Pancreas (tissue), 10 donors: ENCODE measurements around the gene LMF1. TPM values are rescaled to one million over a fixed set of nuclear protein-coding genes. Genes with fewer than 3 reads are reported as not detected.
A peak's percentile ranks its signal among the peaks of the same experiment; 100 is the strongest.

ENCODE experiments used
- ATAC-seq, 4 donors: fragments of 200-7000 bp; cut with Tn5 transposase; one replicate each; pipeline versions ENCODE4 v1.8.0 to v1.9.1; 2020; ENCODE audit warnings: mild to moderate bottlenecking in 4 of 4, moderate library complexity in 4 of 4
- DNase-seq, 6 donors: peaks; one replicate each; pipeline ENCODE4 v3.0.0-alpha.2; 2020
- FAIRE-seq: peaks from 2 replicates; lab custom pipeline; 2012; peaks lifted over from hg19 to GRCh38; lab: Jason Lieb, UNC
- H3K27ac ChIP-seq, 4 donors: fragments of 200-600 bp; sonication (generic); 1 replicate in 3 of 4; 2 replicates in 1 of 4; pipeline versions ENCODE4 v1.5.0 to v1.8.0; 2020
- H3K27me3 ChIP-seq, 4 donors: fragments of 200-600 bp; one replicate each; pipeline ENCODE4 v1.8.0; 2021
- H3K36me3 ChIP-seq, 3 donors: fragments of 200-600 bp; sonication (generic) in 1 of 3; one replicate each; pipeline versions ENCODE4 v1.5.0 to v1.8.0; 2020 to 2021
- H3K4me1 ChIP-seq, 3 donors: fragments of 200-600 bp; one replicate each; pipeline ENCODE4 v1.8.0; 2021
- H3K4me3 ChIP-seq, 4 donors: fragments of 200-600 bp; sonication (generic) in 2 of 4; one replicate each; pipeline versions ENCODE4 v1.5.0 to v1.8.0; 2020 to 2021
- H3K9me3 ChIP-seq, 4 donors: fragments of 200-600 bp; one replicate each; pipeline ENCODE4 v1.8.0; 2021
- CTCF ChIP-seq, 4 donors: fragments of 200-600 bp; sonication (generic) in 3 of 4; IDR thresholded peaks; one replicate each; pipeline versions ENCODE4 v1.5.0 to v1.8.0; 2021; ENCODE audit warnings: antibody characterized with exemption in 4 of 4
- WGBS, 2 donors: extraction: QIAGEN DNeasy Blood & Tissue Kit; methylation state at CpG; one replicate each; pipeline ENCODE4 v1.1.7; 2013; 5-methylcytosine and 5-hydroxymethylcytosine counted together
- intact Hi-C, 3 donors: fragments of 100-400 bp; cut with DNase I; formaldehyde crosslinking; loops; one replicate each; pipeline versions ENCODE4 v1.11.1 to v1.14.2; 2022
- polyA plus RNA-seq, 2 donors: library from polyadenylated mRNA; stranded (reverse); fragments of 200-250 nt; gene quantifications; one replicate each; pipeline ENCODE4 v1.2.3, GENCODE V29; 2013
- total RNA-seq, 6 donors: library from RNA; stranded (reverse); fragmentation: NEBNext Ultra II Directional in 4 of 6; extraction: Animal tissue kit (Norgen Biotek cat#: 25700) in 4 of 6; gene quantifications; one replicate each; pipeline versions ENCODE4 v1.2.1 to v1.2.4, GENCODE V29; 2021 to 2023
- donor health status: healthy with polysubstance abuse.
- donor health status: DM: no; HTN: no; CAD: no; lungs with moderate emphysema.
- donor health status: DM: no; HTN: no; CAD: no.
- donor health status: control.
- donor health status: control.
- donor health status: Bipolar disorder and iron deficiency.
- donor health status: DM: yes; HTN: yes; CAD: no.
- donor health status: DM: no; HTN: no; CAD: no.
- donor health status: DM: no; HTN: no; CAD: no.
- donor health status: DM: yes; HTN: yes; CAD: no.

The LMF1 gene
- total and polyA plus RNA-seq, 8 donors = 9.3 to 64.6 (median 15.7) TPM

- ATAC-seq (peak in 2 of 4 donors; percentile 23 to 31), FAIRE-seq (no peak), DNase-seq (peak in 1 of 6 donors; percentile 36)
- H3K4me1 ChIP-seq = no peaks in the 10 kb centered on the region
- H3K27me3 ChIP-seq = no peaks in the 10 kb centered on the region
- no peaks in the 10 kb centered on the region for H3K36me3 ChIP-seq
- TF ChIP-seq CTCF (IDR thresholded peaks at IDR 0.05) = no peak
- no peaks in the 10 kb centered on the region for H3K9me3 ChIP-seq
- WGBS, 2 donors = 84 to 85% methylated on average over 18 of the region's 18 CpGs
- no peak overlapping the region for H3K4me3 ChIP-seq
- peak overlapping the region in 1 of 4 donors; percentile 22 for H3K27ac ChIP-seq
- intact Hi-C loops = no loop called here
Observed at GRCh38 chr16:920717-921116, 50.1 kb downstream of the LMF1 start.

- no peaks in the 10 kb centered on the region for H3K36me3 ChIP-seq
- TF ChIP-seq CTCF (IDR thresholded peaks at IDR 0.05) = no peak
- ATAC-seq = peak in 3 of 4 donors; percentile 19 to 35 (median 28)
- no peak for FAIRE-seq
- H3K4me1 ChIP-seq = no peaks in the 10 kb centered on the region
- DNase-seq = peak in 1 of 6 donors; percentile 69
- H3K27me3 ChIP-seq = no peaks in the 10 kb centered on the region
- no peak overlapping the region for H3K27ac ChIP-seq
- H3K9me3 ChIP-seq = no peaks in the 10 kb centered on the region
- intact Hi-C loops = no loop called here
- 82 to 89% methylated on average over 23 of the region's 23 CpGs for WGBS, 2 donors
- no peak overlapping the region for H3K4me3 ChIP-seq
Observed at GRCh38 chr16:920051-920681, 50.6 kb downstream of the LMF1 start.

- DNase-seq (no peak), FAIRE-seq (no peak), ATAC-seq (no peak)
- intact Hi-C loops = no loop called here
- TF ChIP-seq CTCF (IDR thresholded peaks at IDR 0.05) = no peak
- Histone ChIP-seq H3K36me3 (no peaks in the 10 kb centered on the region), H3K9me3 (no peaks in the 10 kb centered on the region), H3K27me3 (no peaks in the 10 kb centered on the region), H3K4me3 (no peak overlapping the region), H3K4me1 (no peaks in the 10 kb centered on the region), H3K27ac (no peak overlapping the region)
- WGBS, 2 donors = 89 to 92% methylated on average over 12 to 15 of the region's 15 CpGs
Observed at GRCh38 chr16:919658-920050, 51.1 kb downstream of the LMF1 start.

GRCh38 chr16:918741-919657, 51.8 kb downstream of the LMF1 start:
- DNase-seq (peak in 1 of 6 donors; percentile 60), ATAC-seq (no peak), FAIRE-seq (no peak)
- WGBS, 2 donors = 93% methylated on average over 47 of the region's 47 CpGs
- H3K27me3 ChIP-seq = no peaks in the 10 kb centered on the region
- no peak overlapping the region for H3K4me3 ChIP-seq
- intact Hi-C loops = no loop called here
- H3K4me1 ChIP-seq = no peaks in the 10 kb centered on the region
- H3K36me3 ChIP-seq = no peaks in the 10 kb centered on the region
- no peak for TF ChIP-seq CTCF (IDR thresholded peaks at IDR 0.05)
- H3K9me3 ChIP-seq = no peaks in the 10 kb centered on the region
- H3K27ac ChIP-seq = no peak overlapping the region
